Skeletal muscle satellite cell (primary cell): ENCODE data around the gene LIPC.

ENCODE experiments used
- H3K27me3 ChIP-seq: 2 replicates; pipeline ENCODE4 v1.7.0; 2013; ENCODE audit warnings: low read length; ENCODE audit not compliant: control insufficient read depth, insufficient read depth
- H3K36me3 ChIP-seq: 2 replicates; pipeline ENCODE4 v1.7.0; 2013; ENCODE audit warnings: mild to moderate bottlenecking, control low read depth, low read length; ENCODE audit not compliant: insufficient read depth
- H3K4me1 ChIP-seq: 2 replicates; pipeline ENCODE4 v1.7.0; 2013; ENCODE audit warnings: low read length; ENCODE audit not compliant: control insufficient read depth, insufficient read depth
- H3K4me2 ChIP-seq: 2 replicates; pipeline ENCODE4 v1.7.0; 2013; ENCODE audit warnings: mild to moderate bottlenecking, low read length
- H3K4me3 ChIP-seq: 2 replicates; pipeline ENCODE4 v1.7.0; 2013; ENCODE audit warnings: low read length
- H3K9ac ChIP-seq: 2 replicates; pipeline ENCODE4 v1.7.0; 2013; ENCODE audit warnings: mild to moderate bottlenecking, low read depth, low read length, moderate library complexity
- H3K9me3 ChIP-seq: replicated peaks from 2 replicates; pipeline ENCODE4 v1.7.0; 2013; ENCODE audit warnings: mild to moderate bottlenecking, control low read depth, low read length

LIPC gene

GRCh38 chr15:58446521-58446920, 14.7 kb downstream of the LIPC start:
- H3K4me1 ChIP-seq: peaks cover 37% of the 10 kb centered on the region
- H3K27me3 ChIP-seq: no peaks in the 10 kb centered on the region
- no peak overlapping the region for H3K9ac ChIP-seq
- H3K4me2 ChIP-seq: no peak overlapping the region
- no peaks in the 10 kb centered on the region for H3K9me3 ChIP-seq
- H3K4me3 ChIP-seq: no peak overlapping the region
- H3K36me3 ChIP-seq: no peaks in the 10 kb centered on the region

GRCh38 chr15:58447271-58448010, 15.7 kb downstream of the LIPC start:
- H3K36me3 ChIP-seq: no peaks in the 10 kb centered on the region
- H3K4me1 ChIP-seq: peaks cover 28% of the 10 kb centered on the region
- H3K4me3 ChIP-seq: no peak overlapping the region
- H3K9ac ChIP-seq: no peak overlapping the region
- H3K4me2 ChIP-seq: peak overlapping the region; percentile 11
- H3K27me3 ChIP-seq: no peaks in the 10 kb centered on the region
- H3K9me3 ChIP-seq: no peaks in the 10 kb centered on the region

- Histone ChIP-seq H3K9me3 (no peaks in the 10 kb centered on the region), H3K9ac (no peak overlapping the region), H3K4me3 (no peak overlapping the region), H3K27me3 (no peaks in the 10 kb centered on the region), H3K4me2 (no peak overlapping the region), H3K4me1 (peaks cover 26% of the 10 kb centered on the region), H3K36me3 (no peaks in the 10 kb centered on the region)
These were observed 16.5 kb downstream of the LIPC start for GRCh38 chr15:58448331-58448730.

GRCh38 chr15:58448906-58449305, 17.1 kb downstream of the LIPC start:
- H3K9me3 ChIP-seq: no peaks in the 10 kb centered on the region
- H3K27me3 ChIP-seq: no peaks in the 10 kb centered on the region
- H3K4me1 ChIP-seq: peaks cover 26% of the 10 kb centered on the region
- no peak overlapping the region for H3K9ac ChIP-seq
- no peak overlapping the region for H3K4me2 ChIP-seq
- no peak overlapping the region for H3K4me3 ChIP-seq
- H3K36me3 ChIP-seq: no peaks in the 10 kb centered on the region

- H3K36me3 ChIP-seq: no peaks in the 10 kb centered on the region
- H3K4me2 ChIP-seq: no peak overlapping the region
- H3K9me3 ChIP-seq: no peaks in the 10 kb centered on the region
- H3K27me3 ChIP-seq: no peaks in the 10 kb centered on the region
- H3K9ac ChIP-seq: no peak overlapping the region
- peaks cover 22% of the 10 kb centered on the region for H3K4me1 ChIP-seq
- H3K4me3 ChIP-seq: no peak overlapping the region
These were observed 20.0 kb downstream of the LIPC start for GRCh38 chr15:58451826-58452225.

GRCh38 chr15:58452775-58453174, 21.0 kb downstream of the LIPC start:
- Histone ChIP-seq H3K4me3 (no peak overlapping the region), H3K36me3 (no peaks in the 10 kb centered on the region), H3K4me1 (peaks cover 21% of the 10 kb centered on the region), H3K4me2 (no peak overlapping the region), H3K9ac (no peak overlapping the region), H3K9me3 (no peaks in the 10 kb centered on the region), H3K27me3 (no peaks in the 10 kb centered on the region)

- H3K9ac ChIP-seq: no peak overlapping the region
- peaks cover 31% of the 10 kb centered on the region for H3K4me1 ChIP-seq
- peak overlapping the region; percentile 23 for H3K4me2 ChIP-seq
- no peak overlapping the region for H3K4me3 ChIP-seq
- H3K36me3 ChIP-seq: no peaks in the 10 kb centered on the region
- no peaks in the 10 kb centered on the region for H3K9me3 ChIP-seq
- H3K27me3 ChIP-seq: no peaks in the 10 kb centered on the region
These were observed 22.4 kb downstream of the LIPC start for GRCh38 chr15:58453931-58454793.

- H3K36me3 ChIP-seq: no peaks in the 10 kb centered on the region
- no peaks in the 10 kb centered on the region for H3K9me3 ChIP-seq
- H3K27me3 ChIP-seq: no peaks in the 10 kb centered on the region
- peaks cover 39% of the 10 kb centered on the region for H3K4me1 ChIP-seq
- H3K9ac ChIP-seq: no peak overlapping the region
- no peak overlapping the region for H3K4me2 ChIP-seq
- H3K4me3 ChIP-seq: no peak overlapping the region
These were observed 23.2 kb downstream of the LIPC start for GRCh38 chr15:58454950-58455401.

- H3K4me2 ChIP-seq: peak overlapping the region; percentile 41
- H3K4me1 ChIP-seq: peaks cover 43% of the 10 kb centered on the region
These were observed 25.7 kb downstream of the LIPC start for GRCh38 chr15:58457466-58457965.

GRCh38 chr15:58458076-58458475, 26.3 kb downstream of the LIPC start:
- Histone ChIP-seq H3K4me3 (no peak overlapping the region), H3K4me2 (peak overlapping the region; percentile 41), H3K9ac (no peak overlapping the region), H3K4me1 (peaks cover 43% of the 10 kb centered on the region), H3K36me3 (no peaks in the 10 kb centered on the region), H3K27me3 (no peaks in the 10 kb centered on the region), H3K9me3 (no peaks in the 10 kb centered on the region)

More at GRCh38 chr15:58457466-58457965, 25.7 kb downstream of the LIPC start:
- no peak overlapping the region for H3K4me3 ChIP-seq
- no peaks in the 10 kb centered on the region for H3K36me3 ChIP-seq
- H3K9me3 ChIP-seq: no peaks in the 10 kb centered on the region
- no peak overlapping the region for H3K9ac ChIP-seq
- H3K27me3 ChIP-seq: no peaks in the 10 kb centered on the region

- H3K4me1 ChIP-seq: peaks cover 42% of the 10 kb centered on the region
- H3K9ac ChIP-seq: no peak overlapping the region
- H3K9me3 ChIP-seq: no peaks in the 10 kb centered on the region
- no peak overlapping the region for H3K4me2 ChIP-seq
- H3K4me3 ChIP-seq: no peak overlapping the region
- no peaks in the 10 kb centered on the region for H3K27me3 ChIP-seq
- no peaks in the 10 kb centered on the region for H3K36me3 ChIP-seq
These were observed 27.3 kb downstream of the LIPC start for GRCh38 chr15:58459045-58459444.
